ENCODE measurements around the gene COL19A1.

DNA sequence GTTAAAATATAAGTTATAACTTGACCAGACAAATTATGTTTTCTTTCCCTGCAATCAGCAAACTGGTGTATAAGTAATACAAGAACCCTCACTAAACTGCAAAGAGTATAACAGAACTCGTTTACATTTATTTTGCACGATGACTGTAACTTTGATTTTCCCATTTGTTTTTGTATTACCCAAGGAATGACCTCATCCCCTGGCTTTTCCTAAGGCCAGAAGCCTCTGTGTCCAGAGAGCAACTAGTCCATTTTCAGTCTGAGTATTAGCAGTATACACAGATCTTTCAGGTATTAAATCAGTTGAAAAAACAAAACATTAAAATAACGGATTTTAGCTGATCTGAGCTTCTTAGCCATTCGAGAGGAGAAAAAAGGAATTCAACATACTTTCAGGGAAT, 17.2 kb downstream of the COL19A1 start:
- TF ChIP-seq ZNF274 (IDR thresholded peaks at IDR 0.05; ENCODE audit: low read depth, low read length), result no peak
- no peak for TF ChIP-seq YY1 (IDR thresholded peaks at IDR 0.05; ENCODE audit: insufficient read depth, insufficient read length)

Data from NT2/D1 (cell line).